Endothelial cell (in vitro differentiated cells): ENCODE measurements around the gene KLHL21. TPM values are rescaled to one million over a fixed set of nuclear protein-coding genes. Genes with fewer than 3 reads are reported as not detected.
"Not testable (repeated sequence)": the region's sequence is repeated elsewhere in the genome, so short reads cannot be mapped to it uniquely, and the experiment has no call there.

Source experiments
- DNase-seq: peaks from one replicate; pipeline ENCODE4 v3.0.0; 2021; ENCODE audit warnings: low spot score
- H3K27ac Mint-ChIP-seq: one replicate; pipeline ENCODE4 v1.8.0; 2021; ENCODE audit warnings: mixed read lengths, inconsistent platforms; ENCODE audit not compliant: unreplicated experiment
- H3K27me3 Mint-ChIP-seq: one replicate; pipeline ENCODE4 v1.8.0; 2021; ENCODE audit warnings: mild to moderate bottlenecking, moderate library complexity, mixed read lengths, inconsistent platforms; ENCODE audit not compliant: unreplicated experiment
- H3K36me3 Mint-ChIP-seq: one replicate; pipeline ENCODE4 v1.8.0; 2021; ENCODE audit warnings: mild to moderate bottlenecking, low read depth, mixed read lengths, inconsistent platforms; ENCODE audit not compliant: unreplicated experiment
- H3K4me1 Mint-ChIP-seq: one replicate; pipeline ENCODE4 v1.8.0; 2021; ENCODE audit warnings: mild to moderate bottlenecking, mixed read lengths, inconsistent platforms; ENCODE audit not compliant: unreplicated experiment
- H3K4me3 Mint-ChIP-seq: one replicate; pipeline ENCODE4 v1.8.0; 2021; ENCODE audit warnings: mild to moderate bottlenecking, mixed read lengths, inconsistent platforms; ENCODE audit not compliant: unreplicated experiment
- H3K9me3 Mint-ChIP-seq: one replicate; pipeline ENCODE4 v1.8.0; 2021; ENCODE audit warnings: mixed read lengths, inconsistent platforms; ENCODE audit not compliant: unreplicated experiment
- CTCF ChIP-seq: fragments of 200-600 bp; sonication (generic); IDR thresholded peaks from one replicate; pipeline ENCODE4 v1.5.0; 2021; ENCODE audit warnings: antibody characterized with exemption; ENCODE audit not compliant: unreplicated experiment
- long read RNA-seq: library from polyadenylated mRNA; unstranded; transcript quantifications from one replicate; pipeline ENCODE4 v2.0.0, GENCODE V29; 2020; ENCODE audit not compliant: unreplicated experiment
- total RNA-seq: library from RNA; stranded (reverse); fragmentation: NEBNext Ultra II Directional; extraction: Animal tissue kit (Norgen Biotek cat#: 25700); gene quantifications from one replicate; pipeline ENCODE4 v1.2.1, GENCODE V29; 2021; ENCODE audit not compliant: unreplicated experiment

Gene KLHL21
- total RNA-seq = 5.0 TPM
- long read RNA-seq, partial matches to known transcripts = 0 of 1 reads
- long read RNA-seq, other reads (novel, unspliced or antisense) = 0 of 1 reads

GRCh38 chr1:6602669-6603237, at the start of gene KLHL21:
Gene KLHL21, minus strand, starts transcription at chr1:6602869. Its CDS starts 52 bp downstream, at chr1:6602817.
- Mint-ChIP-seq H3K9me3 (no peaks in the 10 kb centered on the region), H3K27me3 (peaks cover 11% of the 10 kb centered on the region), H3K4me3 (peak within 1 kb of the TSS; percentile 88), H3K4me1 (peaks cover 18% of the 10 kb centered on the region), H3K27ac (peak within 1 kb of the TSS; percentile 96), H3K36me3 (no peaks in the 10 kb centered on the region)
- TF ChIP-seq CTCF = no peak
- peak; percentile 72 for DNase-seq

- Mint-ChIP-seq H3K36me3 (peaks cover 7% of the 10 kb centered on the region), H3K27ac (no peak overlapping the region), H3K4me3 (no peak overlapping the region), H3K4me1 (no peaks in the 10 kb centered on the region), H3K27me3 (peaks cover 4% of the 10 kb centered on the region), H3K9me3 (no peaks in the 10 kb centered on the region)
- DNase-seq = no peak
- no peak for TF ChIP-seq CTCF
Measured at GRCh38 chr1:6651909-6652308, 49.2 kb upstream of the KLHL21 start.

GRCh38 chr1:6648556-6648955, 45.9 kb upstream of the KLHL21 start:
- H3K4me1 Mint-ChIP-seq = no peaks in the 10 kb centered on the region
- H3K9me3 Mint-ChIP-seq = no peaks in the 10 kb centered on the region
- peaks cover 4% of the 10 kb centered on the region for H3K27me3 Mint-ChIP-seq
- H3K36me3 Mint-ChIP-seq = peaks cover 7% of the 10 kb centered on the region
- H3K4me3 Mint-ChIP-seq = no peak overlapping the region
- DNase-seq = no peak
- H3K27ac Mint-ChIP-seq = no peak overlapping the region
- TF ChIP-seq CTCF = no peak

- peaks cover 15% of the 10 kb centered on the region for H3K36me3 Mint-ChIP-seq
- DNase-seq = peak; percentile 12
- H3K27me3 Mint-ChIP-seq = peaks cover 5% of the 10 kb centered on the region
- no peak overlapping the region for H3K4me3 Mint-ChIP-seq
- no peak overlapping the region for H3K27ac Mint-ChIP-seq
- peak; percentile 69 for TF ChIP-seq CTCF
- H3K9me3 Mint-ChIP-seq = no peaks in the 10 kb centered on the region
- H3K4me1 Mint-ChIP-seq = no peaks in the 10 kb centered on the region
Measured at GRCh38 chr1:6646499-6647148, 44.0 kb upstream of the KLHL21 start.

GRCh38 chr1:6645018-6645417, 42.3 kb upstream of the KLHL21 start:
- H3K4me3 Mint-ChIP-seq = peak overlapping the region; percentile 25
- H3K36me3 Mint-ChIP-seq = peaks cover 18% of the 10 kb centered on the region

GRCh38 chr1:6640867-6641266, 38.2 kb upstream of the KLHL21 start:
- not testable (repeated sequence) for H3K4me1 Mint-ChIP-seq, H3K27me3 Mint-ChIP-seq, H3K4me3 Mint-ChIP-seq, H3K9me3 Mint-ChIP-seq, H3K27ac Mint-ChIP-seq, DNase-seq
- peaks cover 29% of the 10 kb centered on the region for H3K36me3 Mint-ChIP-seq

More at GRCh38 chr1:6645018-6645417, 42.3 kb upstream of the KLHL21 start:
- TF ChIP-seq CTCF = no peak
- Mint-ChIP-seq H3K27me3 (peaks cover 3% of the 10 kb centered on the region), H3K27ac (no peak overlapping the region), H3K4me1 (no peaks in the 10 kb centered on the region), H3K9me3 (no peaks in the 10 kb centered on the region)
- no peak for DNase-seq
